WTC11 (cell line): ENCODE measurements around the gene CLSTN2. TPM values are rescaled to one million over a fixed set of nuclear protein-coding genes. Genes with fewer than 3 reads are reported as not detected.

Experiments used
- ATAC-seq: fragments of 200-7000 bp; cut with Tn5 transposase; 2 replicates; pipeline ENCODE4 v1.10.0; 2021; ENCODE audit warnings: mild to moderate bottlenecking, moderate library complexity
- CTCF ChIA-PET: fragments of 300-600 bp; sonication (Branson Sonifier 250); formaldehyde crosslinking; loops from one replicate; lab custom pipeline; 2021; ENCODE audit warnings: antibody characterized with exemption; lab: Charles Lee
- POLR2A ChIA-PET: fragments of 350-600 bp; sonication (Branson Sonifier 250); formaldehyde crosslinking; loops from one replicate; lab custom pipeline; 2021; ENCODE audit warnings: antibody characterized with exemption; lab: Charles Lee
- DNase-seq: peaks from one replicate; pipeline ENCODE4 v3.0.0; 2021; ENCODE audit warnings: low spot score
- H3K27ac Mint-ChIP-seq: 2 replicates; pipeline ENCODE4 v1.8.0; 2021; ENCODE audit warnings: mixed read lengths
- H3K27me3 Mint-ChIP-seq: 2 replicates; pipeline ENCODE4 v1.8.0; 2021; ENCODE audit warnings: low read depth, mild to moderate bottlenecking, moderate library complexity, mixed read lengths
- H3K36me3 Mint-ChIP-seq: 2 replicates; pipeline ENCODE4 v1.8.0; 2021; ENCODE audit warnings: mixed read lengths
- H3K4me1 Mint-ChIP-seq: 2 replicates; pipeline ENCODE4 v1.8.0; 2022; ENCODE audit warnings: mixed read lengths
- H3K4me3 Mint-ChIP-seq: 2 replicates; pipeline ENCODE4 v1.8.0; 2021; ENCODE audit warnings: mild to moderate bottlenecking, moderate library complexity, mixed read lengths
- H3K9me3 Mint-ChIP-seq: 2 replicates; pipeline ENCODE4 v1.8.0; 2021; ENCODE audit warnings: mixed read lengths
- ESRRA ChIP-seq: sonication (generic); formaldehyde crosslinking; IDR thresholded peaks from 2 replicates; pipeline ENCODE4 v1.8.1; 2022; ENCODE audit warnings: mild to moderate bottlenecking, missing genetic modification reagents, borderline replicate concordance
- GABPB1 ChIP-seq: sonication (generic); formaldehyde crosslinking; IDR thresholded peaks from 2 replicates; pipeline ENCODE4 v1.8.1; 2023; ENCODE audit warnings: mild to moderate bottlenecking, missing genetic modification reagents
- IRF2 ChIP-seq: sonication (generic); formaldehyde crosslinking; IDR thresholded peaks from 2 replicates; pipeline ENCODE4 v1.8.0; 2022; ENCODE audit warnings: low read depth, missing genetic modification reagents, borderline replicate concordance
- JAZF1 ChIP-seq: fragments of 250-450 bp; sonication (Bioruptor Pico); IDR thresholded peaks from 2 replicates; pipeline ENCODE4 v1.9.0; 2021; ENCODE audit warnings: moderate library complexity, mild to moderate bottlenecking, inconsistent platforms
- KAT7 ChIP-seq: sonication (generic); formaldehyde crosslinking; IDR thresholded peaks from 2 replicates; pipeline ENCODE4 v1.8.1; 2023; ENCODE audit warnings: missing genetic modification reagents, mild to moderate bottlenecking, borderline replicate concordance
- MXD4 ChIP-seq: fragments of 250-450 bp; sonication (Bioruptor Pico); IDR thresholded peaks from 2 replicates; pipeline ENCODE4 v1.8.0; 2021; ENCODE audit warnings: mild to moderate bottlenecking, moderate library complexity, borderline replicate concordance
- NFATC4 ChIP-seq: fragments of 250-450 bp; sonication (Bioruptor Pico); IDR thresholded peaks from 2 replicates; pipeline ENCODE4 v1.9.0; 2021; ENCODE audit warnings: mild to moderate bottlenecking
- NR1H2 ChIP-seq: sonication (generic); formaldehyde crosslinking; IDR thresholded peaks from 2 replicates; pipeline ENCODE4 v1.9.0; 2021; ENCODE audit warnings: mild to moderate bottlenecking, moderate library complexity, missing genetic modification reagents
- RELA ChIP-seq: sonication (generic); formaldehyde crosslinking; IDR thresholded peaks from 2 replicates; pipeline ENCODE4 v1.8.1; 2022; ENCODE audit warnings: missing genetic modification reagents, mild to moderate bottlenecking, borderline replicate concordance
- SMAD3 ChIP-seq: sonication (generic); formaldehyde crosslinking; IDR thresholded peaks from 2 replicates; pipeline ENCODE4 v1.8.0; 2022; ENCODE audit warnings: missing genetic modification reagents, mild to moderate bottlenecking, borderline replicate concordance
- SMAD4 ChIP-seq: sonication (generic); formaldehyde crosslinking; IDR thresholded peaks from 2 replicates; pipeline ENCODE4 v1.8.0; 2022; ENCODE audit warnings: mild to moderate bottlenecking, missing genetic modification reagents
- SP1 ChIP-seq: sonication (generic); formaldehyde crosslinking; conservative IDR thresholded peaks from 2 replicates; pipeline ENCODE4 v1.8.1; 2022; ENCODE audit warnings: missing genetic modification reagents
- STAT6 ChIP-seq: sonication (generic); formaldehyde crosslinking; conservative IDR thresholded peaks from 2 replicates; pipeline ENCODE4 v1.8.1; 2023; ENCODE audit warnings: mild to moderate bottlenecking, low read depth, missing genetic modification reagents, moderate library complexity
- ZNF263 ChIP-seq: sonication (generic); formaldehyde crosslinking; IDR thresholded peaks from 2 replicates; pipeline ENCODE4 v1.8.1; 2022; ENCODE audit warnings: low read depth, mild to moderate bottlenecking, moderate library complexity, missing genetic modification reagents
- ZNF416 ChIP-seq: fragments of 250-450 bp; sonication (Bioruptor Pico); IDR thresholded peaks from 2 replicates; pipeline ENCODE4 v1.9.0; 2021; ENCODE audit warnings: mild to moderate bottlenecking, inconsistent platforms
- total RNA-seq: library from RNA; stranded (reverse); gene quantifications from 3 replicates; pipeline ENCODE4 v1.2.3, GENCODE V29; 2021
- TF ChIP-seq, protein P1 (sequence below): sonication (generic); formaldehyde crosslinking; IDR thresholded peaks from 2 replicates; pipeline ENCODE4 v1.8.1; 2023; ENCODE audit warnings: mild to moderate bottlenecking, missing genetic modification reagents, borderline replicate concordance
- TF ChIP-seq, protein P2 (sequence below): fragments of 200-600 bp; IDR thresholded peaks from 2 replicates; pipeline ENCODE4 v1.8.0; 2022; ENCODE audit warnings: antibody characterized with exemption
- TF ChIP-seq, protein P3 (sequence below): fragments of 250-450 bp; sonication (Bioruptor Pico); IDR thresholded peaks from 2 replicates; pipeline ENCODE4 v1.8.0; 2021; ENCODE audit warnings: mild to moderate bottlenecking
- TF ChIP-seq, protein P4 (sequence below): sonication (generic); formaldehyde crosslinking; IDR thresholded peaks from 2 replicates; pipeline ENCODE4 v1.8.1; 2022; ENCODE audit warnings: mild to moderate bottlenecking, moderate library complexity, missing genetic modification reagents

CLSTN2 gene
- total RNA-seq, 1 experiment from 2014 or later = 0.35 TPM

GRCh38 chr3:140020541-140020940, 85.6 kb downstream of the CLSTN2 start:
- Mint-ChIP-seq H3K4me3 (no peak overlapping the region), H3K27ac (no peak overlapping the region)
- POLR2A ChIA-PET = no interaction called here
- DNase-seq = no peak
- CTCF ChIA-PET = interaction anchor here (0.8 kb wide), 1 partner anchor 83 kb away, joined by 4 read pairs; no protein-coding TSS in a partner anchor
- TF ChIP-seq, protein P1, sequence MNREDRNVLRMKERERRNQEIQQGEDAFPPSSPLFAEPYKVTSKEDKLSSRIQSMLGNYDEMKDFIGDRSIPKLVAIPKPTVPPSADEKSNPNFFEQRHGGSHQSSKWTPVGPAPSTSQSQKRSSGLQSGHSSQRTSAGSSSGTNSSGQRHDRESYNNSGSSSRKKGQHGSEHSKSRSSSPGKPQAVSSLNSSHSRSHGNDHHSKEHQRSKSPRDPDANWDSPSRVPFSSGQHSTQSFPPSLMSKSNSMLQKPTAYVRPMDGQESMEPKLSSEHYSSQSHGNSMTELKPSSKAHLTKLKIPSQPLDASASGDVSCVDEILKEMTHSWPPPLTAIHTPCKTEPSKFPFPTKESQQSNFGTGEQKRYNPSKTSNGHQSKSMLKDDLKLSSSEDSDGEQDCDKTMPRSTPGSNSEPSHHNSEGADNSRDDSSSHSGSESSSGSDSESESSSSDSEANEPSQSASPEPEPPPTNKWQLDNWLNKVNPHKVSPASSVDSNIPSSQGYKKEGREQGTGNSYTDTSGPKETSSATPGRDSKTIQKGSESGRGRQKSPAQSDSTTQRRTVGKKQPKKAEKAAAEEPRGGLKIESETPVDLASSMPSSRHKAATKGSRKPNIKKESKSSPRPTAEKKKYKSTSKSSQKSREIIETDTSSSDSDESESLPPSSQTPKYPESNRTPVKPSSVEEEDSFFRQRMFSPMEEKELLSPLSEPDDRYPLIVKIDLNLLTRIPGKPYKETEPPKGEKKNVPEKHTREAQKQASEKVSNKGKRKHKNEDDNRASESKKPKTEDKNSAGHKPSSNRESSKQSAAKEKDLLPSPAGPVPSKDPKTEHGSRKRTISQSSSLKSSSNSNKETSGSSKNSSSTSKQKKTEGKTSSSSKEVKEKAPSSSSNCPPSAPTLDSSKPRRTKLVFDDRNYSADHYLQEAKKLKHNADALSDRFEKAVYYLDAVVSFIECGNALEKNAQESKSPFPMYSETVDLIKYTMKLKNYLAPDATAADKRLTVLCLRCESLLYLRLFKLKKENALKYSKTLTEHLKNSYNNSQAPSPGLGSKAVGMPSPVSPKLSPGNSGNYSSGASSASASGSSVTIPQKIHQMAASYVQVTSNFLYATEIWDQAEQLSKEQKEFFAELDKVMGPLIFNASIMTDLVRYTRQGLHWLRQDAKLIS (CRISPR knock-in tag) = no peak
- TF ChIP-seq SP1 (CRISPR knock-in tag) = no peak
- no peak for TF ChIP-seq NFATC4 (CRISPR knock-in tag)
- TF ChIP-seq NR1H2 = no peak
- TF ChIP-seq, all 79 proteins: peak for 0
- Mint-ChIP-seq H3K36me3 (no peaks in the 10 kb centered on the region), H3K4me1 (no peaks in the 10 kb centered on the region; the same call in 1 of the 2 replicates), H3K9me3 (no peaks in the 10 kb centered on the region), H3K27me3 (no peaks in the 10 kb centered on the region)
- no peak for ATAC-seq

DNA sequence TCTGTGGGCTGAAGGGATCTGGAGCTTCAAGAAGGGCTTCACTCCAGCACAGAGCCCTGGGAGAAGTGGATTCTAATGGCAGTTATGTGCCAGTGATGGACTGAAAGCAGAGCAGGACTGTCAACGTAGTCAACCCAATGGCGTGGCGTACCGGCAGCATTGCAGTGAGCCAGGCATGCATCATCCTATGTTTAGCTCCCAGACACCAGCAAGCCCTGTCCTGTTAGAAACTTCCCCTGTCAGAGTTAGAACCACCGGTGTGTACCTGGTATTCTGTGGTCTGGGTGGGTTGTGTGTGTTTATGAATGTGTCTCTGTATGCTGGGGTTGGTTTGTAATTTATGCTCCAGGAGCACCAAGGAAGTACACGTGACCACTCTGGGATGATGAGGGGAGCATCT, 86.3 kb downstream of the CLSTN2 start:
- H3K9me3 Mint-ChIP-seq = no peaks in the 10 kb centered on the region
- no peak overlapping the region for H3K27ac Mint-ChIP-seq
- no peak for DNase-seq
- TF ChIP-seq ESRRA (CRISPR knock-in tag) (no peak), MXD4 (no peak), SMAD3 (CRISPR knock-in tag) (no peak), GABPB1 (CRISPR knock-in tag) (no peak)
- TF ChIP-seq, protein P2, sequence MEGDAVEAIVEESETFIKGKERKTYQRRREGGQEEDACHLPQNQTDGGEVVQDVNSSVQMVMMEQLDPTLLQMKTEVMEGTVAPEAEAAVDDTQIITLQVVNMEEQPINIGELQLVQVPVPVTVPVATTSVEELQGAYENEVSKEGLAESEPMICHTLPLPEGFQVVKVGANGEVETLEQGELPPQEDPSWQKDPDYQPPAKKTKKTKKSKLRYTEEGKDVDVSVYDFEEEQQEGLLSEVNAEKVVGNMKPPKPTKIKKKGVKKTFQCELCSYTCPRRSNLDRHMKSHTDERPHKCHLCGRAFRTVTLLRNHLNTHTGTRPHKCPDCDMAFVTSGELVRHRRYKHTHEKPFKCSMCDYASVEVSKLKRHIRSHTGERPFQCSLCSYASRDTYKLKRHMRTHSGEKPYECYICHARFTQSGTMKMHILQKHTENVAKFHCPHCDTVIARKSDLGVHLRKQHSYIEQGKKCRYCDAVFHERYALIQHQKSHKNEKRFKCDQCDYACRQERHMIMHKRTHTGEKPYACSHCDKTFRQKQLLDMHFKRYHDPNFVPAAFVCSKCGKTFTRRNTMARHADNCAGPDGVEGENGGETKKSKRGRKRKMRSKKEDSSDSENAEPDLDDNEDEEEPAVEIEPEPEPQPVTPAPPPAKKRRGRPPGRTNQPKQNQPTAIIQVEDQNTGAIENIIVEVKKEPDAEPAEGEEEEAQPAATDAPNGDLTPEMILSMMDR = no peak
- TF ChIP-seq, all 79 proteins: peak for 0
- ChIA-PET POLR2A (no interaction called here), CTCF (interaction anchor here (0.5 kb wide), 1 partner anchor 531 kb away, joined by 3 read pairs; no protein-coding TSS in a partner anchor)
- H3K4me1 Mint-ChIP-seq = no peaks in the 10 kb centered on the region; the same call in 1 of the 2 replicates
- no peaks in the 10 kb centered on the region; the same call in 1 of the 2 replicates for H3K27me3 Mint-ChIP-seq
- no peak overlapping the region for H3K4me3 Mint-ChIP-seq
- no peak for ATAC-seq
- H3K36me3 Mint-ChIP-seq = no peaks in the 10 kb centered on the region

- Mint-ChIP-seq H3K4me1 (no peaks in the 10 kb centered on the region; the same call in 1 of the 2 replicates), H3K36me3 (no peaks in the 10 kb centered on the region), H3K9me3 (no peaks in the 10 kb centered on the region; the same call in 1 of the 2 replicates), H3K27me3 (no peaks in the 10 kb centered on the region; the same call in 1 of the 2 replicates), H3K27ac (no peak overlapping the region), H3K4me3 (no peak overlapping the region)
- ATAC-seq (no peak), DNase-seq (no peak)
- CTCF ChIA-PET = no interaction called here
- POLR2A ChIA-PET = no interaction called here
- TF ChIP-seq STAT6 (CRISPR knock-in tag) (no peak), JAZF1 (CRISPR knock-in tag) (no peak), ZNF416 (CRISPR knock-in tag) (no peak), GABPB1 (CRISPR knock-in tag) (no peak), SMAD4 (CRISPR knock-in tag) (no peak), IRF2 (CRISPR knock-in tag) (no peak), ZNF263 (CRISPR knock-in tag) (no peak), KAT7 (CRISPR knock-in tag) (no peak), RELA (CRISPR knock-in tag) (no peak)
- TF ChIP-seq, protein P3, sequence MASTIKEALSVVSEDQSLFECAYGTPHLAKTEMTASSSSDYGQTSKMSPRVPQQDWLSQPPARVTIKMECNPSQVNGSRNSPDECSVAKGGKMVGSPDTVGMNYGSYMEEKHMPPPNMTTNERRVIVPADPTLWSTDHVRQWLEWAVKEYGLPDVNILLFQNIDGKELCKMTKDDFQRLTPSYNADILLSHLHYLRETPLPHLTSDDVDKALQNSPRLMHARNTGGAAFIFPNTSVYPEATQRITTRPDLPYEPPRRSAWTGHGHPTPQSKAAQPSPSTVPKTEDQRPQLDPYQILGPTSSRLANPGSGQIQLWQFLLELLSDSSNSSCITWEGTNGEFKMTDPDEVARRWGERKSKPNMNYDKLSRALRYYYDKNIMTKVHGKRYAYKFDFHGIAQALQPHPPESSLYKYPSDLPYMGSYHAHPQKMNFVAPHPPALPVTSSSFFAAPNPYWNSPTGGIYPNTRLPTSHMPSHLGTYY = no peak
- TF ChIP-seq, protein P4, sequence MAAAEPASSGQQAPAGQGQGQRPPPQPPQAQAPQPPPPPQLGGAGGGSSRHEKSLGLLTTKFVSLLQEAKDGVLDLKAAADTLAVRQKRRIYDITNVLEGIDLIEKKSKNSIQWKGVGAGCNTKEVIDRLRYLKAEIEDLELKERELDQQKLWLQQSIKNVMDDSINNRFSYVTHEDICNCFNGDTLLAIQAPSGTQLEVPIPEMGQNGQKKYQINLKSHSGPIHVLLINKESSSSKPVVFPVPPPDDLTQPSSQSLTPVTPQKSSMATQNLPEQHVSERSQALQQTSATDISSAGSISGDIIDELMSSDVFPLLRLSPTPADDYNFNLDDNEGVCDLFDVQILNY (CRISPR knock-in tag) = no peak
Observed at GRCh38 chr3:140022066-140022770, 87.2 kb downstream of the CLSTN2 start.
